ENCODE data around the gene C1orf226.

DNA sequence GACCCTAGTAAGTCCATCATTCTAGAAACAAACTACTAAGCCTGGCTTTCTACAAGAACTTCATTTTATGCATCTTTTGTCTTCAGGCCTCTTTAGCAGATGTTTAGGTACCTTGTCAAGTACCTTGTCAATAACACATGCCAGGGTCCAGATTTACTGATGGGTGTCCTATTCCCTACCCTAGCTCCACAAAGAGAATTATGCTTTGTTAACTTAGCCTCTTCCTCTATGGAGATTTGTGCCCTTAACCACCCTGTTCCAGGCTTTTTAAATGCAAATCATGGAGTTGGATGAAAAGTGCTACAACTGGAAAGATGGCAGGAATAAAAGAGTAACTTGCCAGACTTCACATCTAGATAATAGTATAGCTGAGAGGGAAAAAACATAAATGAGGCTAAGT is 47.5 kb upstream of the C1orf226 start:
- TF ChIP-seq, protein P1, sequence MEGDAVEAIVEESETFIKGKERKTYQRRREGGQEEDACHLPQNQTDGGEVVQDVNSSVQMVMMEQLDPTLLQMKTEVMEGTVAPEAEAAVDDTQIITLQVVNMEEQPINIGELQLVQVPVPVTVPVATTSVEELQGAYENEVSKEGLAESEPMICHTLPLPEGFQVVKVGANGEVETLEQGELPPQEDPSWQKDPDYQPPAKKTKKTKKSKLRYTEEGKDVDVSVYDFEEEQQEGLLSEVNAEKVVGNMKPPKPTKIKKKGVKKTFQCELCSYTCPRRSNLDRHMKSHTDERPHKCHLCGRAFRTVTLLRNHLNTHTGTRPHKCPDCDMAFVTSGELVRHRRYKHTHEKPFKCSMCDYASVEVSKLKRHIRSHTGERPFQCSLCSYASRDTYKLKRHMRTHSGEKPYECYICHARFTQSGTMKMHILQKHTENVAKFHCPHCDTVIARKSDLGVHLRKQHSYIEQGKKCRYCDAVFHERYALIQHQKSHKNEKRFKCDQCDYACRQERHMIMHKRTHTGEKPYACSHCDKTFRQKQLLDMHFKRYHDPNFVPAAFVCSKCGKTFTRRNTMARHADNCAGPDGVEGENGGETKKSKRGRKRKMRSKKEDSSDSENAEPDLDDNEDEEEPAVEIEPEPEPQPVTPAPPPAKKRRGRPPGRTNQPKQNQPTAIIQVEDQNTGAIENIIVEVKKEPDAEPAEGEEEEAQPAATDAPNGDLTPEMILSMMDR (IDR thresholded peaks at IDR 0.05) = no peak
- TF ChIP-seq POLR2A (IDR thresholded peaks at IDR 0.05) = no peak
